CD14-positive monocyte (primary cell): Measurements from ENCODE around the gene ZNHIT3. TPM values are rescaled to one million over a fixed set of nuclear protein-coding genes. Genes with fewer than 3 reads are reported as not detected.

Experiments used
- DNase-seq, 3 donors: peaks; one replicate each; pipeline ENCODE4 v3.0.0-alpha.2; 2011 to 2022
- H2AFZ ChIP-seq: 2 replicates; pipeline ENCODE4 v1.6.0; 2012; ENCODE audit warnings: mild to moderate bottlenecking, low read depth, low read length, inconsistent platforms; ENCODE audit not compliant: insufficient read depth, poor library complexity, severe bottlenecking
- H3K27ac ChIP-seq, 2 donors: 1 replicate in 1 of 2; 2 replicates in 1 of 2; pipeline ENCODE4 v1.5.1; 2012 to 2013; ENCODE audit warnings: low read length in 2 of 2, control low read depth in 1 of 2, inconsistent platforms in 1 of 2, low read depth in 1 of 2, mild to moderate bottlenecking in 1 of 2
- H3K27me3 ChIP-seq, 2 donors: one replicate each; pipeline versions ENCODE4 v1.6.0 to v1.6.1; 2011 to 2013; ENCODE audit warnings: low read length in 2 of 2; ENCODE audit not compliant: control insufficient read depth in 2 of 2, insufficient read depth in 2 of 2
- H3K36me3 ChIP-seq, 2 donors: replicated peaks in 1 of 2; 1 replicate in 1 of 2; 2 replicates in 1 of 2; pipeline versions ENCODE4 v1.5.1 to v1.6.1; 2012 to 2013; ENCODE audit warnings: low read length in 2 of 2, control low read depth in 1 of 2, inconsistent platforms in 1 of 2, mild to moderate bottlenecking in 1 of 2; ENCODE audit not compliant: insufficient read depth in 2 of 2, control insufficient read depth in 1 of 2
- H3K4me1 ChIP-seq, 2 donors: 1 replicate in 1 of 2; 2 replicates in 1 of 2; pipeline versions ENCODE4 v1.5.1 to v1.6.1; 2012 to 2013; ENCODE audit warnings: low read length in 2 of 2, control low read depth in 1 of 2, inconsistent platforms in 1 of 2, mild to moderate bottlenecking in 1 of 2, moderate library complexity in 1 of 2; ENCODE audit not compliant: insufficient read depth in 2 of 2, control insufficient read depth in 1 of 2
- H3K4me2 ChIP-seq: replicated peaks from 2 replicates; pipeline ENCODE3; 2012; ENCODE audit warnings: low read length, moderate library complexity, mild to moderate bottlenecking; ENCODE audit not compliant: poor library complexity, severe bottlenecking; ENCODE audit errors: extremely low read depth
- H3K4me3 ChIP-seq, 3 experiments: fragments of 200-600 bp in 1 of 3; sonication (generic) in 1 of 3; replicated peaks in 1 of 3; 1 replicate in 2 of 3; 2 replicates in 1 of 3; pipeline ENCODE4 v1.5.1; 2011 to 2013; ENCODE audit warnings: low read length in 3 of 3, mild to moderate bottlenecking in 3 of 3, control low read depth in 2 of 3, low read depth in 2 of 3, inconsistent platforms in 1 of 3, moderate library complexity in 1 of 3
- H3K79me2 ChIP-seq: 2 replicates; pipeline ENCODE4 v1.6.0; 2012; ENCODE audit warnings: mild to moderate bottlenecking, control low read depth, inconsistent platforms, low read length, moderate library complexity; ENCODE audit not compliant: insufficient read depth
- H3K9ac ChIP-seq: 2 replicates; pipeline ENCODE4 v1.6.0; 2017; ENCODE audit warnings: low read length, mild to moderate bottlenecking; ENCODE audit not compliant: insufficient read depth, poor library complexity, severe bottlenecking
- H3K9me3 ChIP-seq, 2 donors: replicated peaks in 1 of 2; 1 replicate in 1 of 2; 2 replicates in 1 of 2; pipeline versions ENCODE4 v1.5.1 to v1.6.1; 2012 to 2013; ENCODE audit warnings: low read length in 2 of 2, control low read depth in 1 of 2; ENCODE audit not compliant: control insufficient read depth in 1 of 2, insufficient read depth in 1 of 2
- H4K20me1 ChIP-seq: 2 replicates; pipeline ENCODE4 v1.6.0; 2012; ENCODE audit warnings: mild to moderate bottlenecking, low read length, control low read depth, moderate library complexity; ENCODE audit not compliant: insufficient read depth
- H3K27ac Mint-ChIP-seq, 7 donors: one replicate each; pipeline ENCODE4 v1.8.0; 2020; ENCODE audit warnings: mild to moderate bottlenecking in 7 of 7, mixed read lengths in 7 of 7, moderate library complexity in 6 of 7, inconsistent platforms in 2 of 7
- H3K27me3 Mint-ChIP-seq, 3 donors: one replicate each; pipeline ENCODE4 v1.8.0; 2021 to 2022; ENCODE audit warnings: low read depth in 3 of 3, mild to moderate bottlenecking in 3 of 3, mixed read lengths in 3 of 3, moderate library complexity in 3 of 3, inconsistent platforms in 1 of 3
- H3K36me3 Mint-ChIP-seq, 2 donors: one replicate each; pipeline ENCODE4 v1.8.0; 2020; ENCODE audit warnings: mixed read lengths in 2 of 2, inconsistent platforms in 1 of 2, mild to moderate bottlenecking in 1 of 2
- H3K4me1 Mint-ChIP-seq: one replicate; pipeline ENCODE4 v1.8.0; 2020; ENCODE audit warnings: mild to moderate bottlenecking, mixed read lengths
- H3K4me3 Mint-ChIP-seq, 2 donors: one replicate each; pipeline ENCODE4 v1.8.0; 2020; ENCODE audit warnings: mild to moderate bottlenecking in 2 of 2, mixed read lengths in 2 of 2, moderate library complexity in 1 of 2
- H3K9me3 Mint-ChIP-seq, 7 donors: one replicate each; pipeline ENCODE4 v1.8.0; 2020 to 2022; ENCODE audit warnings: mixed read lengths in 7 of 7, mild to moderate bottlenecking in 6 of 7, moderate library complexity in 6 of 7, inconsistent platforms in 2 of 7
- WGBS: methylation state at CpG from one replicate; pipeline ENCODE4 v1.1.5; 2013; ENCODE audit warnings: missing lambda C conversion rate; ENCODE audit not compliant: insufficient coverage; 5-methylcytosine and 5-hydroxymethylcytosine counted together
- intact Hi-C, 2 donors: fragments of 100-400 bp; cut with micrococcal nuclease; formaldehyde crosslinking; loops; one replicate each; pipeline versions ENCODE4 v1.15.0 to v1.15.1; 2023
- polyA plus RNA-seq, 3 donors: library from polyadenylated mRNA; depleted of rRNA in 1 of 3; unstranded in 2 of 3; stranded (reverse) in 1 of 3; fragments of 300-500 nt in 2 of 3; fragments of >200 nt in 1 of 3; fragmentation: Illumina TruSeq in 2 of 3; gene quantifications; 1 replicate in 2 of 3; 2 replicates in 1 of 3; pipeline ENCODE4 v1.2.3, GENCODE V29; 2012 to 2021
- TF ChIP-seq, protein P1 (sequence below): fragments of 200-600 bp; IDR thresholded peaks from one replicate; pipeline ENCODE4 v1.8.0; 2022; ENCODE audit warnings: antibody characterized with exemption, mild to moderate bottlenecking

Gene ZNHIT3
- polyA plus RNA-seq, 3 donors = 27.6 to 70.4 (median 63.5) TPM

DNA sequence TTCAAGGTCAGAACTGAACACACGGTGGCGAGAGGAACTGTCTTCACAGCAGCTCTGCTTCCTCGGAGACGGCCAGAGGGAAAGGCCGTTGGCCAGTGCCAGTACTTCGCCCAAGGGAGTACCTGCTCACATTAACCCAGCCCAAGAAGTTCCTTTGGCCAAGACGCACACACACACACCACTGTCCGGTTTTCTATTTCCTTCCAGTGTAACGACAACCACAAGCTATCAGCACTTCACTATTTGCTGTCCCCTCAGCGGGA, 57.5 kb downstream of the ZNHIT3 start:
- Mint-ChIP-seq H3K36me3 (peaks cover 9 to 17% of the 10 kb centered on the region in 2 donors), H3K4me1 (peaks cover 33% of the 10 kb centered on the region), H3K27ac (peak overlapping the region; percentile 96 to 99 (median 98)), H3K27me3 (no peaks in the 10 kb centered on the region), H3K9me3 (peaks cover 0 to 2% (median 0%) of the 10 kb centered on the region in 7 donors), H3K4me3 (peak overlapping the region; percentile 92 to 98)
- Histone ChIP-seq H3K4me3 (peak overlapping the region; percentile 68 to 96 (median 72)), H3K9ac (peak overlapping the region; percentile 97), H3K36me3 (peaks cover 0 to 6% of the 10 kb centered on the region in 2 donors), H3K4me1 (peaks cover 35 to 43% of the 10 kb centered on the region in 2 donors), H3K27me3 (no peaks in the 10 kb centered on the region), H3K79me2 (peaks cover 60% of the 10 kb centered on the region), H2AFZ (peak overlapping the region; percentile 99), H3K4me2 (peak overlapping the region; percentile 96), H3K27ac (peak overlapping the region; percentile 88 to 97), H4K20me1 (peaks cover 34% of the 10 kb centered on the region), H3K9me3 (no peaks in the 10 kb centered on the region)
- WGBS = 0% methylated on average over 10 of the region's 10 CpGs
- intact Hi-C loops = loop anchor here in 1 of 2 donors (5.0 to 10.0 kb wide), 2 partner anchors 48 to 411 kb away; partner anchors contain the start of gene DHRS11
- DNase-seq = peak; percentile 32 to 56 (median 41)
- TF ChIP-seq, protein P1, sequence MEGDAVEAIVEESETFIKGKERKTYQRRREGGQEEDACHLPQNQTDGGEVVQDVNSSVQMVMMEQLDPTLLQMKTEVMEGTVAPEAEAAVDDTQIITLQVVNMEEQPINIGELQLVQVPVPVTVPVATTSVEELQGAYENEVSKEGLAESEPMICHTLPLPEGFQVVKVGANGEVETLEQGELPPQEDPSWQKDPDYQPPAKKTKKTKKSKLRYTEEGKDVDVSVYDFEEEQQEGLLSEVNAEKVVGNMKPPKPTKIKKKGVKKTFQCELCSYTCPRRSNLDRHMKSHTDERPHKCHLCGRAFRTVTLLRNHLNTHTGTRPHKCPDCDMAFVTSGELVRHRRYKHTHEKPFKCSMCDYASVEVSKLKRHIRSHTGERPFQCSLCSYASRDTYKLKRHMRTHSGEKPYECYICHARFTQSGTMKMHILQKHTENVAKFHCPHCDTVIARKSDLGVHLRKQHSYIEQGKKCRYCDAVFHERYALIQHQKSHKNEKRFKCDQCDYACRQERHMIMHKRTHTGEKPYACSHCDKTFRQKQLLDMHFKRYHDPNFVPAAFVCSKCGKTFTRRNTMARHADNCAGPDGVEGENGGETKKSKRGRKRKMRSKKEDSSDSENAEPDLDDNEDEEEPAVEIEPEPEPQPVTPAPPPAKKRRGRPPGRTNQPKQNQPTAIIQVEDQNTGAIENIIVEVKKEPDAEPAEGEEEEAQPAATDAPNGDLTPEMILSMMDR = peak; percentile 30

DNA sequence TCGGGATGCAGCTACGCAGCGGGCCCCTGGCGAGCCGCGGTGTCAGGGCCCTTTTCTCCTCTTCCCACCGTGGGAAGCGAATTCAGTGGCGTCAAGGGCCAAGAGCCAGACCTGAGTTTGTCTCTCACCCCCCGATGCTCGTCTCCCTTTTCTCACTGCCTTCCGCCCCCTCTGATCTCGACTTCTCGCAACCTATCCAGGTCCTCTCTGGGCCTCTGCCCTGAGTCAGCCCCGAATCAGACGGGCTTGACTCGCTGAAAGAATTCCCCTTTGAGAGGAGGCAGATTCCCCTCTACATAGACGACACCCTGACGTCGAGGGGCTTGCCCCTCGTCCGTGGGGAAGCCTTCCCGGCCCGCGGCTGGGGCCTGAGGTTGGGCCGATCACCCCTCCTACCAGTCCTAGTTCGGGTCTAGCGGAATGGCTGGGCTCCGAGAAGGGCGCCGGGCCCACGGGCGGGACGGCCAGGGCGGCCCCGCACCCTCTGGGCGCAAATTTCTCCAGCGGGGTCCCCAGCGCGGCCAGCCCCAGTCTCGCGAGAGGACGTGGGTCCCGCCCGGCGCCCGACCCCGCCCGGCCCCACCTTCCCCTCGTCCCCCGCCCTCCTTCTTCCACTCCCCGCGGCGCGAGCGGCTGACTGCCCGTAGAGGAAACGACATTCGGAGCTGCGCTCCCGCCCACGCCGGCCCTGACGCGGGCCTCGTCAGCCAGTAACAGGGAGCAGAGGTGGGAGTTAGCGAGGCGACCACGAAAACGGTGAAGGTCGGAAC, 58.0 kb downstream of the ZNHIT3 start, which contains the start of gene GGNBP2:
Gene GGNBP2, plus strand, starts transcription at position 613 of the 770 bp plus-strand sequence. CDS start 806 bp downstream, outside the sequence.
- Histone ChIP-seq H3K4me2 (peak within 1 kb of the TSS; percentile 96), H3K4me3 (peak within 1 kb of the TSS; percentile 68 to 96 (median 88)), H3K27me3 (no peaks in the 10 kb centered on the region), H4K20me1 (peaks cover 40% of the 10 kb centered on the region), H3K9me3 (no peaks in the 10 kb centered on the region), H3K9ac (peak within 1 kb of the TSS; percentile 97), H3K4me1 (peaks cover 40 to 48% of the 10 kb centered on the region in 2 donors), H3K79me2 (peaks cover 65% of the 10 kb centered on the region), H3K27ac (peak within 1 kb of the TSS; percentile 88 to 97), H3K36me3 (peaks cover 0 to 6% of the 10 kb centered on the region in 2 donors), H2AFZ (peak within 1 kb of the TSS; percentile 99)
- H3K4me3 Mint-ChIP-seq = peak within 1 kb of the TSS; percentile 92 to 98
- intact Hi-C loops = loop anchor here (5.0 to 10.0 kb wide), 2 partner anchors 48 to 410 kb away; partner anchors contain the start of gene DHRS11 (in 2 of the 2)
- H3K36me3 Mint-ChIP-seq = peaks cover 9 to 17% of the 10 kb centered on the region in 2 donors
- H3K27me3 Mint-ChIP-seq = no peaks in the 10 kb centered on the region
- peak; percentile 84 to 91 (median 90) for DNase-seq
- TF ChIP-seq, protein P1 = peak; percentile 21
- H3K27ac Mint-ChIP-seq = peak within 1 kb of the TSS; percentile 96 to 99 (median 98)
- peaks cover 0 to 2% (median 0%) of the 10 kb centered on the region in 7 donors for H3K9me3 Mint-ChIP-seq
- WGBS = under 1% methylated on average over 58 of the region's 71 CpGs
- peaks cover 35% of the 10 kb centered on the region for H3K4me1 Mint-ChIP-seq
